Memory B cell (primary cell): ENCODE results near the gene HOTAIR.

Experiments used
- ATAC-seq: fragments of 150-1000 bp; cut with Tn5 transposase; 2 replicates; pipeline ENCODE4 v1.10.0; 2021; ENCODE audit warnings: low read depth, mild to moderate bottlenecking, moderate library complexity
- DNase-seq, 2 donors: peaks; one replicate each; pipeline ENCODE4 v3.0.0; 2022; ENCODE audit warnings: low spot score in 2 of 2
- H3K27ac Mint-ChIP-seq: one replicate; pipeline ENCODE4 v1.8.0; 2022; ENCODE audit warnings: mild to moderate bottlenecking, moderate library complexity, mixed read lengths
- H3K27me3 Mint-ChIP-seq: one replicate; pipeline ENCODE4 v1.8.0; 2022; ENCODE audit warnings: mixed read lengths
- H3K36me3 Mint-ChIP-seq: one replicate; pipeline ENCODE4 v1.8.0; 2022; ENCODE audit warnings: mild to moderate bottlenecking, mixed read lengths
- H3K4me1 Mint-ChIP-seq: one replicate; pipeline ENCODE4 v1.8.0; 2022; ENCODE audit warnings: mixed read lengths
- H3K4me3 Mint-ChIP-seq: one replicate; pipeline ENCODE4 v1.8.0; 2022; ENCODE audit warnings: mild to moderate bottlenecking, moderate library complexity, mixed read lengths
- H3K9me3 Mint-ChIP-seq: one replicate; pipeline ENCODE4 v1.8.0; 2022; ENCODE audit warnings: mixed read lengths

The HOTAIR gene

GRCh38 chr12:53924521-53925405 lies 50.0 kb downstream of the HOTAIR start:
- no peaks in the 10 kb centered on the region for H3K4me1 Mint-ChIP-seq
- H3K27me3 Mint-ChIP-seq: peaks cover 35% of the 10 kb centered on the region
- no peak overlapping the region for H3K27ac Mint-ChIP-seq
- H3K4me3 Mint-ChIP-seq: no peak overlapping the region
- no peaks in the 10 kb centered on the region for H3K36me3 Mint-ChIP-seq
- no peaks in the 10 kb centered on the region for H3K9me3 Mint-ChIP-seq
- DNase-seq (no peak), ATAC-seq (no peak)

DNA sequence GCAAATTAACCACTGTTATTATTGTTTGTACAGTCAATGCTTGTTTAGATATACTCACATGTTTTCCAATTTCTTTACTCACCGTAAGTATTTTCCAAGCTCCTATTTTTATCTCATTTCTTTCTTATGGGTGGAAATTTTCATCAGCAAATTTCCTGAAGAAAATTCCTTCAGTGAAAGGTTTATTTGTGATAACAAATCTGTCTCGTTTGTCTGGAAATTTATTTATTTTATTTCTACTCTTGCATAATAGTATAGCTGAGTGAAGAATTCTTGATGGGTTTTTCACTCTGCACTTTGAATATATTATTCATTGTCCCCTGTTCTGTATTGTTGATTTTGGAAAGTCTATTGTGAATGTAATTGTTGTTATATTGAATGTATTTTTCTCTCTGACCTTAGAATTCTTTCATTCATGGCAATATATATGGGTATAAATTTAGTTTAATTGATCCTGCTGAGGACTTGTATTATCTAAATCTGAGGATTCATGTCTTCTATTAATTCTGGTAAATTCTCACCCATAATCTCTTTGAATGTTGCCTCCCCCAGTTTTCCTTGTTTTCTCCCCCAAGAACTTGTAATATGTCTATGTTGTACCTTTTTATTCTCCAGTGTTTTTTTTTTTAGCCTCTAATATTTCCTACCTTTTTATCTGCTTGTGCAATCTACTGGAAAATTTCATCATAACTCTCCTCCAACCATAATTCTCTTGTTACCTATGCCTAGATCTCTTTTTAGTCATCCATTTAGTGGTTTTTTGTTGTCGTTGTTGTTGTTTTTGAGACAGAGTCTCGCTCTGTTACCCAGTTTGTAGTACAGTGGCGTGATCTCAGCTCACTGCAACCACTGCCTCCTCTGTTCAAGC lies 57.7 kb downstream of the HOTAIR start:
- Mint-ChIP-seq H3K27ac (no peak overlapping the region), H3K36me3 (no peaks in the 10 kb centered on the region), H3K27me3 (peaks cover 22% of the 10 kb centered on the region), H3K4me3 (no peak overlapping the region), H3K9me3 (no peaks in the 10 kb centered on the region), H3K4me1 (no peaks in the 10 kb centered on the region)
- no peak for ATAC-seq
- no peak for DNase-seq
